PC-9 (cell line): ENCODE data around the gene CASP8AP2.

Source experiments
- CTCF ChIP-seq: fragments of 200-600 bp; sonication (generic); conservative IDR thresholded peaks from 2 replicates; pipeline ENCODE4 v1.6.1; 2017; ENCODE audit warnings: mixed run types, antibody characterized with exemption, mild to moderate bottlenecking, moderate library complexity
- EZH2 ChIP-seq: fragments of 200-600 bp; sonication (generic); IDR thresholded peaks from 2 replicates; pipeline ENCODE4 v1.8.0; 2017; ENCODE audit warnings: antibody characterized with exemption, low read depth

- TF ChIP-seq CTCF (no peak), EZH2 (no peak)
These were observed 36.5 kb downstream of the CASP8AP2 start for GRCh38 chr6:89866024-89866678.
